ENCODE results near the gene DYNC1LI2. TPM values are rescaled to one million over a fixed set of nuclear protein-coding genes. Genes with fewer than 3 reads are reported as not detected.

DYNC1LI2 gene
- total and polyA plus RNA-seq, 9 donors, result 61.0 to 102 (median 76.3) TPM

GRCh38 chr16:66717776-66718175 is 33.6 kb downstream of the DYNC1LI2 start:
- WGBS (ENCODE audit: insufficient coverage), result 100% methylated on average over 1 of the region's 4 CpGs
- Histone ChIP-seq H3K27me3 (ENCODE audit: control insufficient read depth, insufficient read depth, low read length) (no peaks in the 10 kb centered on the region), H3K4me1 (ENCODE audit: control insufficient read depth, insufficient read depth, low read length) (peaks cover 18% of the 10 kb centered on the region), H3K36me3 (ENCODE audit: control insufficient read depth, insufficient read depth, low read length) (peaks cover 12% of the 10 kb centered on the region), H3K9me3 (replicated peaks; ENCODE audit: control insufficient read depth, low read depth, low read length) (no peaks in the 10 kb centered on the region), H3K27ac (ENCODE audit: low read length) (no peak overlapping the region), H3K4me3 (ENCODE audit: low read length) (no peak overlapping the region)
- DNase-seq, result no peak

- Histone ChIP-seq H3K4me3 (ENCODE audit: low read length) (no peak overlapping the region), H3K27ac (ENCODE audit: low read length) (no peak overlapping the region), H3K27me3 (ENCODE audit: control insufficient read depth, insufficient read depth, low read length) (no peaks in the 10 kb centered on the region), H3K4me1 (ENCODE audit: control insufficient read depth, insufficient read depth, low read length) (peaks cover 19% of the 10 kb centered on the region), H3K36me3 (ENCODE audit: control insufficient read depth, insufficient read depth, low read length) (peaks cover 9% of the 10 kb centered on the region), H3K9me3 (replicated peaks; ENCODE audit: control insufficient read depth, low read depth, low read length) (no peaks in the 10 kb centered on the region)
- peak; percentile 53 for DNase-seq
- WGBS (ENCODE audit: insufficient coverage), result 26% methylated on average over 8 of the region's 12 CpGs
Measured at GRCh38 chr16:66717112-66717675, 34.2 kb downstream of the DYNC1LI2 start.

GRCh38 chr16:66714654-66715307 is 36.6 kb downstream of the DYNC1LI2 start:
- no peaks in the 10 kb centered on the region for H3K27me3 ChIP-seq (ENCODE audit: control insufficient read depth, insufficient read depth, low read length)
- H3K36me3 ChIP-seq (ENCODE audit: control insufficient read depth, insufficient read depth, low read length), result peaks cover 7% of the 10 kb centered on the region
- peaks cover 19% of the 10 kb centered on the region for H3K4me1 ChIP-seq (ENCODE audit: control insufficient read depth, insufficient read depth, low read length)
- no peak overlapping the region for H3K27ac ChIP-seq (ENCODE audit: low read length)
- peak; percentile 46 for DNase-seq
- H3K9me3 ChIP-seq (replicated peaks; ENCODE audit: control insufficient read depth, low read depth, low read length), result peaks cover 7% of the 10 kb centered on the region
- 58% methylated on average over 4 of the region's 6 CpGs for WGBS (ENCODE audit: insufficient coverage)
- H3K4me3 ChIP-seq (ENCODE audit: low read length), result no peak overlapping the region

GRCh38 chr16:66714062-66714461 is 37.3 kb downstream of the DYNC1LI2 start:
- H3K27ac ChIP-seq (ENCODE audit: low read length), result no peak overlapping the region
- 100% methylated on average over 2 of the region's 6 CpGs for WGBS (ENCODE audit: insufficient coverage)
- H3K36me3 ChIP-seq (ENCODE audit: control insufficient read depth, insufficient read depth, low read length), result peaks cover 7% of the 10 kb centered on the region
- H3K4me3 ChIP-seq (ENCODE audit: low read length), result no peak overlapping the region
- no peaks in the 10 kb centered on the region for H3K27me3 ChIP-seq (ENCODE audit: control insufficient read depth, insufficient read depth, low read length)
- H3K4me1 ChIP-seq (ENCODE audit: control insufficient read depth, insufficient read depth, low read length), result peaks cover 19% of the 10 kb centered on the region
- DNase-seq, result no peak
- peaks cover 7% of the 10 kb centered on the region for H3K9me3 ChIP-seq (replicated peaks; ENCODE audit: control insufficient read depth, low read depth, low read length)

- peaks cover 7% of the 10 kb centered on the region for H3K9me3 ChIP-seq (replicated peaks; ENCODE audit: control insufficient read depth, low read depth, low read length)
- no CpG with 5 or more reads among the region's 2 CpGs for WGBS (ENCODE audit: insufficient coverage)
- H3K27ac ChIP-seq (ENCODE audit: low read length), result no peak overlapping the region
- peaks cover 7% of the 10 kb centered on the region for H3K36me3 ChIP-seq (ENCODE audit: control insufficient read depth, insufficient read depth, low read length)
- no peaks in the 10 kb centered on the region for H3K27me3 ChIP-seq (ENCODE audit: control insufficient read depth, insufficient read depth, low read length)
- H3K4me3 ChIP-seq (ENCODE audit: low read length), result no peak overlapping the region
- DNase-seq, result no peak
- H3K4me1 ChIP-seq (ENCODE audit: control insufficient read depth, insufficient read depth, low read length), result peaks cover 19% of the 10 kb centered on the region
Measured at GRCh38 chr16:66713076-66713475, 38.3 kb downstream of the DYNC1LI2 start.

GRCh38 chr16:66712512-66712911 is 38.9 kb downstream of the DYNC1LI2 start:
- peaks cover 7% of the 10 kb centered on the region for H3K9me3 ChIP-seq (replicated peaks; ENCODE audit: control insufficient read depth, low read depth, low read length)
- H3K4me3 ChIP-seq (ENCODE audit: low read length), result no peak overlapping the region
- DNase-seq, result no peak
- no peak overlapping the region for H3K27ac ChIP-seq (ENCODE audit: low read length)
- H3K27me3 ChIP-seq (ENCODE audit: control insufficient read depth, insufficient read depth, low read length), result no peaks in the 10 kb centered on the region
- H3K4me1 ChIP-seq (ENCODE audit: control insufficient read depth, insufficient read depth, low read length), result peaks cover 19% of the 10 kb centered on the region
- peaks cover 4% of the 10 kb centered on the region for H3K36me3 ChIP-seq (ENCODE audit: control insufficient read depth, insufficient read depth, low read length)

- H3K4me1 ChIP-seq (ENCODE audit: control insufficient read depth, insufficient read depth, low read length), result peaks cover 20% of the 10 kb centered on the region
Measured at GRCh38 chr16:66711581-66711980, 39.8 kb downstream of the DYNC1LI2 start.

GRCh38 chr16:66706506-66706880 is 44.9 kb downstream of the DYNC1LI2 start:
- H3K4me3 ChIP-seq (ENCODE audit: low read length), result no peak overlapping the region
- no peaks in the 10 kb centered on the region for H3K36me3 ChIP-seq (ENCODE audit: control insufficient read depth, insufficient read depth, low read length)
- 70% methylated on average over 2 of the region's 8 CpGs for WGBS (ENCODE audit: insufficient coverage)

More at GRCh38 chr16:66711581-66711980, 39.8 kb downstream of the DYNC1LI2 start:
- no peak for DNase-seq
- H3K27ac ChIP-seq (ENCODE audit: low read length), result no peak overlapping the region
- no peak overlapping the region for H3K4me3 ChIP-seq (ENCODE audit: low read length)
- H3K36me3 ChIP-seq (ENCODE audit: control insufficient read depth, insufficient read depth, low read length), result no peaks in the 10 kb centered on the region
- no peaks in the 10 kb centered on the region for H3K27me3 ChIP-seq (ENCODE audit: control insufficient read depth, insufficient read depth, low read length)
- peaks cover 7% of the 10 kb centered on the region for H3K9me3 ChIP-seq (replicated peaks; ENCODE audit: control insufficient read depth, low read depth, low read length)

GRCh38 chr16:66705790-66706505 is 45.5 kb downstream of the DYNC1LI2 start:
- H3K36me3 ChIP-seq (ENCODE audit: control insufficient read depth, insufficient read depth, low read length), result no peaks in the 10 kb centered on the region
- peaks cover 13% of the 10 kb centered on the region for H3K4me1 ChIP-seq (ENCODE audit: control insufficient read depth, insufficient read depth, low read length)
- H3K27ac ChIP-seq (ENCODE audit: low read length), result peak overlapping the region; percentile 71
- H3K9me3 ChIP-seq (replicated peaks; ENCODE audit: control insufficient read depth, low read depth, low read length), result no peaks in the 10 kb centered on the region
- peak; percentile 83 for DNase-seq
- H3K4me3 ChIP-seq (ENCODE audit: low read length), result no peak overlapping the region
- no peaks in the 10 kb centered on the region for H3K27me3 ChIP-seq (ENCODE audit: control insufficient read depth, insufficient read depth, low read length)
- 40% methylated on average over 1 of the region's 11 CpGs for WGBS (ENCODE audit: insufficient coverage)

More at GRCh38 chr16:66706506-66706880, 44.9 kb downstream of the DYNC1LI2 start:
- H3K4me1 ChIP-seq (ENCODE audit: control insufficient read depth, insufficient read depth, low read length), result peaks cover 13% of the 10 kb centered on the region
- no peak for DNase-seq
- H3K9me3 ChIP-seq (replicated peaks; ENCODE audit: control insufficient read depth, low read depth, low read length), result peaks cover 3% of the 10 kb centered on the region
- H3K27me3 ChIP-seq (ENCODE audit: control insufficient read depth, insufficient read depth, low read length), result no peaks in the 10 kb centered on the region
- H3K27ac ChIP-seq (ENCODE audit: low read length), result peak overlapping the region; percentile 71

- H3K4me3 ChIP-seq (ENCODE audit: low read length), result no peak overlapping the region
- no peaks in the 10 kb centered on the region for H3K9me3 ChIP-seq (replicated peaks; ENCODE audit: control insufficient read depth, low read depth, low read length)
- H3K27me3 ChIP-seq (ENCODE audit: control insufficient read depth, insufficient read depth, low read length), result no peaks in the 10 kb centered on the region
- no peaks in the 10 kb centered on the region for H3K36me3 ChIP-seq (ENCODE audit: control insufficient read depth, insufficient read depth, low read length)
- H3K4me1 ChIP-seq (ENCODE audit: control insufficient read depth, insufficient read depth, low read length), result peaks cover 13% of the 10 kb centered on the region
- WGBS (ENCODE audit: insufficient coverage), result 24% methylated on average over 8 of the region's 9 CpGs
- peak; percentile 90 for DNase-seq
- H3K27ac ChIP-seq (ENCODE audit: low read length), result peak overlapping the region; percentile 55
Measured at GRCh38 chr16:66703406-66704215, 47.8 kb downstream of the DYNC1LI2 start.
